Activated CD4-positive, alpha-beta T cell treated with anti-CD3 and anti-CD28 coated beads, Interleukin-2, amount 50 U/mL, for 24 hours (primary cell): Measurements from ENCODE around the gene DPY19L1.
"Not testable (repeated sequence)": the region's sequence is repeated elsewhere in the genome, so short reads cannot be mapped to it uniquely, and the experiment has no call there.

Source experiments
- DNase-seq, 2 donors: peaks; one replicate each; pipeline ENCODE4 v3.0.0-alpha.2; 2020; ENCODE audit warnings: low read depth in 1 of 2, low spot score in 1 of 2

The DPY19L1 gene

DNA sequence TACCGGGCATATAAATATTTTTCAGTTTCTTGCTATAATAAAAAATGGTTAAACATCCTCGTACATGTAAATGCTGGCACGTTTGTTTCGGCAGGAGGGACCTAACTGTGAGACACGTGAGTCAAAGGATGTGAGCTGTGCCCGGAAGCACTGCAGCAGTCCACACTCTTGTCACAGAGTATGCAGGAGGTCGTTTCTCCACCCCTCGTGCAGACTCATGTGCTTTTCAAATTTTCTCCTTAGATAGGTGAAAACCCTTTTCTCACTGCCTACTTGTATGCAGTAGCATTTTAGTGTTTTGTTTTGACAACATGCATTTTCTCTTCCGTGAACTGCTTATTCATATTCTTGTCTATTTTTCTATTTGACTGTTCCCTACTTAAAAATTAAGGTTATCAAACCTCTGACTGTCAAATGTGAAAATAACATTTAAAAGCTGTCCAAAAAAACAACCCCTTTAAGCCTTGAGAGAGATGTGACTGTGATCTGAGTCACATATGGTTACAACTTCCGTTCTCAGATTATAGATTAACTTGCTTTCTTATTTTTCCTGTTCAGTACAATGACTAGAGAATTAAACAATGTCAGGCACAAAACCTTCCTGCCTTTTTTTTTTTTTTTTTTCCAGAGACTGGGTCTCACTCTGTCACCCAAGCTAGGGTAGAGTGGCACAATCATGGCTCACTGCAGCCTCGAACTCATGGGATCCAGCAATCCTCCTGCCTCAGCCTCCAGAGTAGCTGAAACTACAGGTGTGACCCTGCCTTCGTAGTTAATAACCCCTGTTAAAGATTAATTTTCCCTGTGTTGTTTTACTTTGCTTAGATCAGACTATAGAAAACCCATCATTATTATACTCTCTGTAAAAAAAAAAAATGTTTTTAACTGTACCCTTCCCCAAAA, 45.1 kb downstream of the DPY19L1 start:
- DNase-seq: peak in 1 of 2 donors; percentile 36

- not testable (repeated sequence) for DNase-seq
Measured at GRCh38 chr7:34988442-34989125, 48.7 kb downstream of the DPY19L1 start.

- DNase-seq: not testable (repeated sequence)
Measured at GRCh38 chr7:34985155-34985554, 52.1 kb downstream of the DPY19L1 start.

DNA sequence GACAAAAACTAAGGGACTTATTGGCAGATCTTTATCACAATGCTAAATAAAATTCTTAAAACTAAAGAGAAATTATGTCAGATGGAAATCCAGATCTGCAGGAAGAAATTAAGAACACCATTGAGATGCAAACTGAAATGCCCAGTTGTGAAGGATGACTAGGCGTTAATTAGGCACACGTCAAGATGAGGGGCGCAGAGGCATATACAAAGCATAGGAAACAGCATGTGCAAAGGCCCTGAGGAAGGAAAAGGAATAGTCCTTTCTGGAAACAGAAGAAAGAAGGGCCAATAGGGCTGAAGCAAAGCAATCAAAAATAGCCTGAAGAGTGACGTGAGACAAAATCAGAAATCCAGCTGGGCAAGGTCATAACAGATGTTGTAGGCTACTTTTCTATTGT, 53.1 kb downstream of the DPY19L1 start:
- not testable (repeated sequence) for DNase-seq

GRCh38 chr7:34982371-34983019, 54.8 kb downstream of the DPY19L1 start:
- DNase-seq: no peak

GRCh38 chr7:34979124-34979523, 58.2 kb downstream of the DPY19L1 start:
- DNase-seq: not testable (repeated sequence)

DNA sequence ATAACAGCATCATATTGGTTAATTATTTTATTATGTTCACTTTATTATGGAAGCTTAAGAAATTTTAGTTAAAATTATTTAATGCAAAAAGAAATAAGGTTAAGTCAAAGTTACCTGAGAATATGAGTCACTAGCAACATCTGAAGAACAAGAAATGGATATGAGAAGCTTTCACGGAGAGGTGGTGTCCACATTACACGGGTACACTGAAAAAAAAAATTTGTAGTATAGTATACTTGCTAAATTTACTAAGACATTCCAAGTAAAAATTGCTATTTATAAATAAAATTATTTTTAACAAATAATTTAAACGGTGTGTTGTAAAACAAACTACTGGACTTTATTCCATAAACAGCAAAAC, 63.9 kb downstream of the DPY19L1 start:
- DNase-seq: no peak

GRCh38 chr7:34972739-34973399, 64.4 kb downstream of the DPY19L1 start:
- DNase-seq: not testable (repeated sequence)

- DNase-seq: not testable (repeated sequence)
Measured at GRCh38 chr7:34967818-34968217, 69.5 kb downstream of the DPY19L1 start.

DNA sequence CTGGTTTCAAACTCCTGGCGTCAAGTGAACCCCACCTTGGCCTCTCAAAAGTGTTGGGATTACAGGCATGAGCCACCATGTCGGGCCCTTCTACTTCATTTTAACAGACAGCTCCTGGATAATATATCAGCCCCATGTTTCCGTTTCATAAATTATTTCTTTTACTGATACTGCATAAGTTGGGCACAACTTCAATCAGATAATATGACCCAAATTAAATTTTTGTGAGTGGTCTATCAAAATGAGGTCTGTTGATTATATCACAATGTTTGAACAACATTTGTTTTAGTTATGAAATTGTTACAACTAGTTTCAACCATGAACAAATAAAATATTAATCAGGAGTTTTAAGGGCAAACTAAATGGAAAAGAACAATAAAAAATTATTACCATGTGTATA, 70.8 kb downstream of the DPY19L1 start:
- DNase-seq: not testable (repeated sequence)

DNA sequence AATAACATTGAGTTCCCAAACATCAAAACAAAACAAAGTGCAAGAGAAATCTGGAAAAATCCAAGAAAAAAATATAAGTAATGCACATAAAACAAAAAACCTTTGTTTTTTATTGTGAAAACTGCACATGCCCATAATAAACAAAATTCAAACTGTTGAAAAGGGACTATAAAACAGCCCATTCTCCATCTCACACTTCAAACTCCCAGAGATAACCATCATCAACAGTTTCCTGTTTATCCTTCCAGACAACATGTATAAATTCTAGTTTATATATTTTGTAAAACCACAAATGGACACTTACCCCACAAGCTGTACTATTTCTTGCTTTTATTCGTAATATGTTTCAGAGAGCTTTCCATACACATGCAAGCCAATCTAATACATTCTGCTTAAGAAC, 79.3 kb downstream of the DPY19L1 start:
- no peak for DNase-seq

DNA sequence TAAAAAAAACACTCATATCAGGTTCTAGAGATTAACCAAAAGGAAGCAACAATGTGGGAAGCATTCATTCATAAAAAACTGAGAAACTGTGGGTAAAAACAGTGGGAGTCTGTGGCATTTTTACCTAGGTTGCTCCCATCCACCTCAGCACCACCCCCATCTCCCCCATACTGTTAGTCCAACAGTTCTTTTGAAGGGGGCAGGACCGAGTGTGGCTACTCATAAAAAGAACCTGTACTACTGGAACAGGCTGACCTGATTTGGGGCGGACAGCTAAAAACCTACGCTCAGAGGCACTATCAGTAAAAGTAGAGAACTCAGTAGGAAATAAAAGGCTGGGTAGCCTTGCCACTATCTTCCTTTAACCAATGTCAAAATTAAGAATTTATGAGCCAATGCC, 84.5 kb downstream of the DPY19L1 start:
- DNase-seq: no peak

- DNase-seq: no peak
Measured at GRCh38 chr7:34949361-34949760, 87.9 kb downstream of the DPY19L1 start.

DNA sequence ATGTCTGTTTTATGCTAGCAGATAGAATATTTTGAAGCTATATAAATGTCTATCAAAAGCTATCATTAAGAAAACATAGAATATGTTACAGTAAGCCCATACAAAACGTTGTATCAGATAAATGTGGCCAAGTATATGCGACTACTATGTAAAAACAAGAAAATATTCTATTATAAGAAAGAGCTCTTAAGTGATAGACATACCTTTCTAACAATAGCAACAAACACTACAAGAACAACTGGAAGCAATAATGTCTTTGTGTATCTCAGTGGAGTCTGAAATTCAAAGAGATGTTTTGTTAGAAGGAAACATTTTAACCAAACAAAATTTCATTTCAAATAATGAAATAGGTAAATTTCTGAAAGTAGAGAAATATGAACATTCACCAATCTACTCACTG, 89.9 kb downstream of the DPY19L1 start:
- not testable (repeated sequence) for DNase-seq

DNA sequence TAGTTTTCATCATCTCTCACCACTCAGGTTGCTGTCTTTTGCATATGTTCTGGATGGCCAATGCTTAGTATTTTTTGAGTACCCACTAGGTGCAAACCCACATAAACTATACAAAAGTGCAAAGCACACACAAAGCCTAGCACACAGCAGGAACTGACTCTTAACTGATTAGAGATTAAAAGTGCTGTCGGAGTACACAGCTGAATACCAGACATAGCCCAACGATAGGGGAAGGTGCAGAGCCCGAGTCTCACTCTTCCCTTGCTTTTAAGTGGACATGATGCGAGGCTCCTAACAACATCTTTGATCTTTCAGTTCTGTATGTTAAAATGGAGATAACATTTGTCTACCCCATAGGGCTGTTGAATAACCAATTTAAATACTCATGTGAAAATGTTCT, 90.8 kb downstream of the DPY19L1 start:
- no peak for DNase-seq

DNA sequence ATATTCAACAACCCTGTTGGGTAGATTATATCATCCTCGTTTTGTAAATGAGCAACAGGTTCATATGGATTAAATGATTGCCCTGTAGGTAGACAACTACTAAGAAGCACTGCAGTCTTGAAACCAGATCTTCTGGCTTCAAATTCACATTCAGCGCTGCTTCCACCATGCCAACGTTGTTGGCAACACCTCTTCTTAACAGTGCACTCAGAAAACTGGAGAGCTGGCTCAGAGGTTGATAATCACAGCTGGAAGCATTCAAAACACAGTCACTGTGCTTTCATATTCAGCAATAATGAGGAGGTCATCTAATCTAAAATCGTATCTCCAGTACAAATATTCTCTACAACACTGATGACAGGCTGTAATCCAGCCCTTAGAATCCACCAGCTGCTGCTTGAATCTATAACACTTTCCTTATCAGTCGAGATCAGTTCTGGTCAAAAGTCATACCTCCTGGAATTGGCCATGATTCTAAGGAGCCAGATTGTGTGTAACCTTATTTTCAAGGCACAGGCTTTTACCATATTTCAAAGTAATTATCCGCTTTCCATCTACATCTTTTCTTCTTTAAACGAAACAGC, 91.3 kb downstream of the DPY19L1 start:
- not testable (repeated sequence) for DNase-seq

DNA sequence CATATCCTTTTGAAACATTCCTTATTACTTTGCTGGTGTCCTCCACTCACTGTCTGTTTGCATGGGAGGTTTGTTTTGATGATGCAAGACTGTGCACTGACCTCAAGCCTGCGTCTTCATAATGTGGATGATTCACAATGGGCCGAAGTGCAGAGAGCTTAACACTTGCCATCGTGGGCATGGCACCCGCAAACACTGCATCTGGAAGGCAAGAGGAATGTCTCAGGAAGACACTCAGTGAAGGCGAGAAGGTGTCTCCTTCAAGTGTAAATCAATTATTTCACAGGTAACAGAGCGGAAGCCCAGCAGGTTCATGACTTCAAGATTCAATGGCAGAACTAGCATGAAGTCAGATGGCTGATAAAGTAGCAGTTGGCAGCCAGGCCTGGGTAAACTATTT, 98.1 kb downstream of the DPY19L1 start:
- DNase-seq: no peak

DNA sequence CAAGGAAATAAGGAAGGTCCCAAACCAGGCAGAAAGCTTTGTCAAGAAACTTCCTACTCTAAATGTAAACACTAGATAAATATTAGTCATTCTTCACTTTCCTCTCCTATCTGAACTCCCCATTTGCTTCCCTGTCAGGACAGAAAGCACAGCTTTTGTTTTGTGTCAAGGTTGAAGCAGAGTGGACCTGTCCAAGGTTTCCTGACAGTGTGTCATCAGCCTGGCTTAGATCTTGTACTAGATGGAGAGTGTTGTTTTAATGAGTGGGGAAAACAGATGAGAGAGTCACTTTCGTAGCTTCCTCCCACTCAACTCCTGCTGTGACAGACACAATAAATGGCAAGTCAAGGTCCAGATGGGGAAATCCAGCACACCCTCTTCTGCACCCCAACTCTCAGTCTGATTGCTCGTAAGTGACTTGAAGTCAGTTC, 101.5 kb downstream of the DPY19L1 start:
- DNase-seq: not testable (repeated sequence)

DNA sequence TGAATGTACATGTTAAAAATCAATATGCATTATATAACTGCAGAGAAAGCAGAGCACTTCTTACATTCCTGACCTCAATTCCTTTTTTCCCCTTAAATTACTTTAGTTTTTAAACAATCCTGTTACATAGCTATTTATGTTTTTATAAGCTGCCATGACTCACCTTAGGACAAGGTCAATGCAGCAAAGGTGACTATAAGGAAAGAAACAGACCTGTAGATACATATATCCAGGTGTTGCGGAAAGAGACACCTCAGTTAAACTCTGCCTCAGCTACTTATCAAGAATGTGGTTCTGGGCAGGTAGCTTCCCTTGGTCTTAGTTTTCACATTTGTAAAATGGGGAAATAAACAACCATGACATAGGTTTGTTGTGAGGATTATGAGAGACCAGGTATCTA, 105.5 kb downstream of the DPY19L1 start:
- no peak for DNase-seq

DNA sequence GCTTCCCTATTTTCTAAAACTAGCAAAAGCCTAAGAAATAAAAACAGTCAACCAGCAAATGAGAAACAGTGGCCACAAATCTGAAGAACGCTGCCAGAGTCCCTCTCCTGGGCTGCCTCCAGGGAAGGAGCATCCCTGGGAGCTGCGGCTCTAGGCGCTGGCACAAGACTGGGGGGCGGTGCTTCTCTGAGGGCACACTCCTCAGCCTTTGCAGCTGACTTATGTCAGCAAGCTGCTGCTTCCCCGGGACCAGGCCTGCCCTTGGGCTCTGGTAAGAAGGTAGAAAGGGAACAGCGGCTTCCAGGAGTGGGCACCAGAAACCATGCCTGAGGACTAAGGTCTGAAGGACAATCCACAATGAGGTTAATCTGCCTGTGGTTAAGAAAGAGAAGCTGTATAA, 107.5 kb downstream of the DPY19L1 start:
- DNase-seq: not testable (repeated sequence)

DNA sequence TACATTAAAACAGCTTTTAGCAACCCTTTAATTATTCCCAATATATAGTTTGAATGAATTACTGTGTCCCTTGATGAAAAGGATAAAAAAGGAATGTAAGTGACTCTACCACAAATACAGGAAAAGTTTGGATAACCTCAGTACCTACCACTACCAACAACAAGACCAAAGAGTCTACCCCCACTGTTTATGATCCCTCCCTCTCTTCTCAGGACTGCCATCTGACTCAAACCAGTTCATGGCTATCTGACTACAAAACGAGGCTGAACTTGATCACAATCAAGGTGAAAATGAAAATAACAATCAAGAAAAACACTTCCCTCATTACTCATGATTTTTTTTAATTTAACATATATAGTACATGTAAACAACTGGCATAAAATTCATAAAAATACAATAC, 108.7 kb downstream of the DPY19L1 start:
- no peak for DNase-seq
